H1 (cell line): ENCODE results near the gene CHMP6. TPM values are rescaled to one million over a fixed set of nuclear protein-coding genes. Genes with fewer than 3 reads are reported as not detected.

Experiments
- CTCF ChIA-PET: fragments of 300-600 bp; sonication (Branson Sonifier 250); formaldehyde crosslinking; loops from one replicate; lab custom pipeline; 2021; ENCODE audit not compliant: partially characterized antibody; lab: Charles Lee
- POLR2A ChIA-PET: fragments of 300-600 bp; sonication (Branson Sonifier 250); formaldehyde crosslinking; loops from one replicate; lab custom pipeline; 2021; ENCODE audit warnings: inconsistent platforms; ENCODE audit not compliant: partially characterized antibody; lab: Charles Lee
- DNase-seq, 2 experiments: peaks; one replicate each; pipeline versions ENCODE4 v3.0.0 to v3.0.0-alpha.2; 2010 to 2022; ENCODE audit warnings: low spot score in 2 of 2, low read depth in 1 of 2, mixed read lengths in 1 of 2
- FAIRE-seq: peaks from 2 replicates; lab custom pipeline; 2011; peaks lifted over from hg19 to GRCh38; lab: Jason Lieb, UNC
- H2AFZ ChIP-seq: 2 replicates; pipeline ENCODE4 v1.8.1; 2012; ENCODE audit warnings: low read length, inconsistent platforms
- H2AK5ac ChIP-seq: 2 replicates; pipeline ENCODE4 v1.6.1; 2013; ENCODE audit warnings: low read depth, low read length
- H2BK120ac ChIP-seq: replicated peaks from 2 replicates; pipeline ENCODE3; 2013; ENCODE audit warnings: low read depth, low read length, inconsistent platforms
- H2BK12ac ChIP-seq: 2 replicates; pipeline ENCODE4 v1.6.1; 2013; ENCODE audit warnings: low read depth, low read length
- H2BK15ac ChIP-seq: 2 replicates; pipeline ENCODE4 v1.6.1; 2013; ENCODE audit warnings: low read length
- H2BK20ac ChIP-seq: 2 replicates; pipeline ENCODE4 v1.6.1; 2013; ENCODE audit warnings: low read length
- H2BK5ac ChIP-seq: 2 replicates; pipeline ENCODE4 v1.6.1; 2013; ENCODE audit warnings: low read depth, low read length
- H3K14ac ChIP-seq: 2 replicates; pipeline ENCODE4 v1.6.1; 2013; ENCODE audit warnings: inconsistent platforms; ENCODE audit not compliant: insufficient read length
- H3K18ac ChIP-seq: 2 replicates; pipeline ENCODE4 v1.6.1; 2013; ENCODE audit warnings: low read length; ENCODE audit errors: extremely low read depth
- H3K23ac ChIP-seq: 2 replicates; pipeline ENCODE4 v1.6.1; 2013; ENCODE audit warnings: inconsistent platforms; ENCODE audit not compliant: insufficient read length
- H3K23me2 ChIP-seq: 2 replicates; pipeline ENCODE4 v1.6.1; 2013; ENCODE audit warnings: low read depth, low read length
- H3K27ac ChIP-seq: 2 replicates; pipeline ENCODE4 v1.6.1; 2011; ENCODE audit warnings: low read depth, low read length, inconsistent platforms
- H3K27me3 ChIP-seq, 4 experiments: replicated peaks in 1 of 4; 1 replicate in 1 of 4; 2 replicates in 3 of 4; pipeline versions ENCODE4 v1.6.1 to v1.8.1; 2011 to 2013; ENCODE audit warnings: low read length in 3 of 4, mild to moderate bottlenecking in 3 of 4, inconsistent platforms in 2 of 4, mixed read lengths in 2 of 4, moderate library complexity in 1 of 4; ENCODE audit not compliant: control insufficient read depth in 3 of 4, insufficient read depth in 3 of 4; ENCODE audit errors: extremely low read depth in 1 of 4
- H3K36me3 ChIP-seq, 4 experiments: 2 replicates each; pipeline versions ENCODE4 v1.6.1 to v1.8.1; 2011 to 2013; ENCODE audit warnings: mild to moderate bottlenecking in 4 of 4, low read length in 3 of 4, moderate library complexity in 2 of 4, control low read depth in 1 of 4, inconsistent platforms in 1 of 4; ENCODE audit not compliant: insufficient read depth in 4 of 4, control insufficient read depth in 2 of 4
- H3K4ac ChIP-seq: replicated peaks from 2 replicates; pipeline ENCODE3; 2013; ENCODE audit warnings: low read length, low read depth, mixed read lengths, inconsistent platforms; ENCODE audit not compliant: insufficient read length
- H3K4me1 ChIP-seq, 4 experiments: replicated peaks in 1 of 4; 1 replicate in 1 of 4; 2 replicates in 3 of 4; pipeline versions ENCODE4 v1.6.1 to v1.8.1; 2011 to 2013; ENCODE audit warnings: low read length in 3 of 4, inconsistent platforms in 2 of 4, mixed read lengths in 1 of 4; ENCODE audit not compliant: insufficient read depth in 4 of 4, control insufficient read depth in 3 of 4
- H3K4me2 ChIP-seq, 2 experiments: 2 replicates each; pipeline versions ENCODE4 v1.6.1 to v1.8.1; 2011 to 2013; ENCODE audit warnings: low read depth in 2 of 2, low read length in 2 of 2, control low read depth in 1 of 2, inconsistent platforms in 1 of 2, mild to moderate bottlenecking in 1 of 2; ENCODE audit not compliant: insufficient read depth in 1 of 2
- H3K4me3 ChIP-seq, 4 experiments: fragments of 200-600, 300-600 bp in 1 of 4; sonication (generic), shearing (Covaris generic), sonication (Bioruptor Twin) in 1 of 4; 2 replicates each; pipeline versions ENCODE4 v1.5.1 to v1.8.1; 2011 to 2016; ENCODE audit warnings: low read length in 4 of 4, low read depth in 3 of 4, control low read depth in 2 of 4, inconsistent platforms in 2 of 4, mild to moderate bottlenecking in 2 of 4, mixed read lengths in 1 of 4, moderate library complexity in 1 of 4; ENCODE audit not compliant: insufficient read depth in 2 of 4; ENCODE audit errors: extremely low read depth in 1 of 4
- H3K56ac ChIP-seq: replicated peaks from 2 replicates; pipeline ENCODE3; 2013; ENCODE audit warnings: low read depth, mild to moderate bottlenecking, mixed read lengths, low read length, inconsistent platforms; ENCODE audit not compliant: insufficient read length
- H3K79me1 ChIP-seq: 2 replicates; pipeline ENCODE4 v1.6.1; 2013; ENCODE audit warnings: low read depth, low read length, control low read depth
- H3K79me2 ChIP-seq, 2 experiments: 2 replicates each; pipeline versions ENCODE4 v1.6.1 to v1.8.1; 2012 to 2013; ENCODE audit warnings: low read length in 2 of 2, mild to moderate bottlenecking in 2 of 2, inconsistent platforms in 1 of 2; ENCODE audit not compliant: insufficient read depth in 2 of 2, control insufficient read depth in 1 of 2
- H3K9ac ChIP-seq, 4 experiments: replicated peaks in 1 of 4; 1 replicate in 1 of 4; 2 replicates in 3 of 4; pipeline versions ENCODE4 v1.6.1 to v1.8.1; 2011 to 2013; ENCODE audit warnings: low read depth in 3 of 4, low read length in 3 of 4, control low read depth in 2 of 4, mild to moderate bottlenecking in 2 of 4, moderate library complexity in 2 of 4, inconsistent platforms in 1 of 4; ENCODE audit errors: extremely low read depth in 1 of 4
- H3K9me3 ChIP-seq, 2 experiments: 2 replicates each; pipeline versions ENCODE4 v1.6.1 to v1.8.1; 2012 to 2013; ENCODE audit warnings: mild to moderate bottlenecking in 2 of 2, moderate library complexity in 2 of 2, control low read depth in 1 of 2, inconsistent platforms in 1 of 2, low read depth in 1 of 2, low read length in 1 of 2, mixed read lengths in 1 of 2; ENCODE audit not compliant: insufficient read depth in 2 of 2
- H4K20me1 ChIP-seq, 2 experiments: replicated peaks in 1 of 2; 2 replicates each; pipeline versions ENCODE3 to v1.8.1; 2011 to 2013; ENCODE audit warnings: inconsistent platforms in 2 of 2, low read length in 2 of 2, mild to moderate bottlenecking in 1 of 2; ENCODE audit not compliant: insufficient read depth in 2 of 2, control insufficient read depth in 1 of 2
- H4K5ac ChIP-seq: 2 replicates; pipeline ENCODE4 v1.6.1; 2013; ENCODE audit warnings: low read length, low read depth, mixed read lengths, inconsistent platforms; ENCODE audit not compliant: insufficient read length
- H4K8ac ChIP-seq: 2 replicates; pipeline ENCODE4 v1.8.0; 2013; ENCODE audit warnings: mild to moderate bottlenecking, moderate library complexity, low read length, inconsistent platforms; ENCODE audit not compliant: insufficient read depth; ENCODE audit errors: extremely low read depth
- H4K91ac ChIP-seq: replicated peaks from 2 replicates; pipeline ENCODE3; 2013; ENCODE audit warnings: low read length, mixed read lengths, inconsistent platforms; ENCODE audit not compliant: insufficient read length
- BACH1 ChIP-seq: IDR thresholded peaks from 2 replicates; pipeline ENCODE4 v1.6.1; 2012; ENCODE audit warnings: low read length, improper control_type of control experiment
- JUN ChIP-seq: IDR thresholded peaks from 2 replicates; pipeline ENCODE4 v1.6.1; 2011; ENCODE audit warnings: low read depth, mild to moderate bottlenecking, improper control_type of control experiment, low read length
- NANOG ChIP-seq: IDR thresholded peaks from 2 replicates; pipeline ENCODE4 v1.6.1; 2011; ENCODE audit warnings: low read length, low read depth, mild to moderate bottlenecking, inconsistent platforms; ENCODE audit not compliant: insufficient read depth, poor library complexity, severe bottlenecking
- NRF1 ChIP-seq: IDR thresholded peaks from 2 replicates; pipeline ENCODE4 v1.6.1; 2011; ENCODE audit warnings: mild to moderate bottlenecking, low read depth, low read length, improper control_type of control experiment
- PHF8 ChIP-seq: fragments of 200-600 bp; sonication (generic); conservative IDR thresholded peaks from 2 replicates; pipeline ENCODE4 v1.7.1; 2012; ENCODE audit warnings: low read depth, mild to moderate bottlenecking, inconsistent platforms, low read length, moderate library complexity
- RBBP5 ChIP-seq: IDR thresholded peaks from 2 replicates; pipeline ENCODE4 v1.7.1; 2012; ENCODE audit warnings: low read depth, mild to moderate bottlenecking, inconsistent platforms, low read length, moderate library complexity, borderline replicate concordance
- SIN3A ChIP-seq, 2 experiments: IDR thresholded peaks in 1 of 2; conservative IDR thresholded peaks in 1 of 2; 2 replicates each; pipeline ENCODE4 v1.6.1; 2011 to 2012; ENCODE audit warnings: low read length in 2 of 2, improper control_type of control experiment in 1 of 2, low read depth in 1 of 2, mild to moderate bottlenecking in 1 of 2
- SIRT6 ChIP-seq: IDR thresholded peaks from one replicate; pipeline ENCODE4 v1.7.1; 2012; ENCODE audit warnings: low read length, inconsistent platforms
- SP1 ChIP-seq: IDR thresholded peaks from 2 replicates; pipeline ENCODE4 v1.6.1; 2011; ENCODE audit warnings: low read depth, low read length
- SP2 ChIP-seq: IDR thresholded peaks from 2 replicates; pipeline ENCODE4 v1.6.1; 2012; ENCODE audit warnings: mild to moderate bottlenecking, low read length, inconsistent platforms
- SP4 ChIP-seq: IDR thresholded peaks from 2 replicates; pipeline ENCODE4 v1.6.1; 2012; ENCODE audit warnings: low read length, inconsistent platforms
- WGBS, 2 experiments: shearing (Covaris generic) in 1 of 2; methylation state at CpG; one replicate each; pipeline versions ENCODE4 v1.1.6 to v1.1.7; 2013 to 2015; ENCODE audit warnings: low lambda C conversion rate in 2 of 2, mixed read lengths in 2 of 2, inconsistent platforms in 1 of 2, low coverage in 1 of 2, missing lambda C conversion rate in 1 of 2; ENCODE audit not compliant: insufficient replicate concordance in 2 of 2, insufficient coverage in 1 of 2, insufficient read length in 1 of 2; ENCODE audit errors: extremely low coverage in 1 of 2, missing lambda C conversion rate in 1 of 2; 5-methylcytosine and 5-hydroxymethylcytosine counted together
- polyA plus RNA-seq, 7 experiments: library from polyadenylated mRNA; depleted of rRNA in 3 of 7; stranded (reverse) in 5 of 7; unstranded in 2 of 7; fragments of >200 nt in 5 of 7; fragments of 200-250 nt in 2 of 7; gene quantifications; 1 replicate in 5 of 7; 2 replicates in 1 of 7; 4 replicates in 1 of 7; pipeline versions ENCODE4 v1.2.1 to v1.2.3, GENCODE V29; 2011 to 2013; ENCODE audit warnings: missing spikeins in 2 of 7, mixed read lengths in 2 of 7
- total RNA-seq: library from RNA; stranded (reverse); fragmentation: NEBNext Ultra II Directional; extraction: Animal tissue kit (Norgen Biotek cat#: 25700); gene quantifications from 2 replicates; pipeline ENCODE4 v1.2.1, GENCODE V29; 2021

Gene CHMP6
- total and polyA plus RNA-seq, 2 of the 8 experiments (the other 6 are each of a cell fraction or from before 2014, with no cell fraction given): 15.7 to 24.3 TPM

GRCh38 chr17:80960797-80961452 is 30.7 kb upstream of the CHMP6 start:
- Histone ChIP-seq H2AK5ac (no peak overlapping the region), H2BK12ac (no peak overlapping the region; the same call in 1 of the 2 replicates), H3K4me2 (no peak overlapping the region), H4K8ac (no peak overlapping the region), H3K79me2 (no peaks in the 10 kb centered on the region), H4K5ac (no peak overlapping the region), H3K79me1 (no peaks in the 10 kb centered on the region), H3K27me3 (no peaks in the 10 kb centered on the region), H3K9ac (no peak overlapping the region), H3K18ac (no peak overlapping the region), H2BK15ac (no peak overlapping the region), H2BK5ac (no peak overlapping the region), H3K4me1 (peaks cover 0 to 3% (median 0%) of the 10 kb centered on the region in 4 experiments; a peak in 1 of 7 replicates), H4K20me1 (peaks cover 0 to 8% of the 10 kb centered on the region in 2 experiments), H2BK20ac (no peak overlapping the region), H3K23ac (no peak overlapping the region), H4K91ac (no peak overlapping the region), H3K23me2 (no peaks in the 10 kb centered on the region), H3K4ac (no peak overlapping the region), H3K27ac (no peak overlapping the region), H3K4me3 (no peak overlapping the region), H3K14ac (no peak overlapping the region), H3K56ac (no peak overlapping the region), H3K9me3 (no peaks in the 10 kb centered on the region), H2AFZ (no peak overlapping the region), H2BK120ac (no peak overlapping the region), H3K36me3 (peaks cover 0 to 2% (median 0%) of the 10 kb centered on the region in 4 experiments; a peak in 1 of 8 replicates)
- ChIA-PET POLR2A (interaction anchor here (0.7 kb wide), 1 partner anchor 21 kb away, joined by 3 read pairs; no protein-coding TSS in a partner anchor), CTCF (interaction anchor here (0.6 to 3.7 kb wide), 10 partner anchors 10 to 552 kb away, joined by 3 to 16 read pairs (median 4); no protein-coding TSS in a partner anchor)
- FAIRE-seq (no peak), DNase-seq (no peak)
- WGBS, 2 experiments: 96% methylated on average over 26 of the region's 31 CpGs; no CpG with 5 or more reads in 1 of the 2 experiments
- TF ChIP-seq NRF1: no peak
- TF ChIP-seq SIN3A (conservative IDR thresholded peaks at IDR 0.05 in 1 of 2, IDR thresholded peaks at IDR 0.05 in 1 of 2; ENCODE audit: low read depth in 1 of 2, low read length in 2 of 2): no peak
- TF ChIP-seq SP4: no peak
- TF ChIP-seq BACH1: no peak
- TF ChIP-seq PHF8: no peak
- TF ChIP-seq SIRT6: no peak
- TF ChIP-seq NANOG: no peak
- TF ChIP-seq JUN: no peak
- no peak for TF ChIP-seq RBBP5
- no peak for TF ChIP-seq SP1
- no peak for TF ChIP-seq SP2
